ENCODE data around the gene SLC22A12.

The SLC22A12 gene

DNA sequence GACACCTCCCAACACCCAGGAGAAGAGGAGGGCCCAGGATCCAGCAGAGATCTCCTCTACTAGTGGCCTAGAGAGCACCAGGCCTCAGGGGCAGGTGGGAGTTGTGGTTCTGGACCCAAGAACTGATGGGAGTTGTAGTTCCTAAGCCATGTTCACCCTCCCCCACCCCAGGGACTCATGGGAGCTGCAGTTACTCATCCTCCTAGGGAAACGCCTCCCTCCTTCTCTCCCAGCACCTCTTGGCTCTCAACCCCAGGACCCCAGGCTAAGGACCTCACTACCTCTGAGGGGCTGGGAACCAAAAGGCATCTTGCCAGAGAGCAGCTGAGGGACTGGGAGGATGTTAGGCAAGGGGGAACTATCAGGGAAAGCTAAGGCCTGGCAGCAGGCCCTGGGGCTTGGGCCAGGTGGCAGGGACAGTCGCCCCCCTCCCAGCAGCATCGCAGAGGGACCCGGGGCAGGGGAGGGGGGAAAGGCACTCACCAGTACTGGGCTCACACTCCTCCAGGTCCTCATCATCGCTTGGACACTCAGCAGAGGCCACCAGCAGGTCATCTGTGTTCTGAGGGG lies 28.9 kb downstream of the SLC22A12 start:
- peak; percentile 92 for DNase-seq (ENCODE audit: low read depth)
- TF ChIP-seq POLR2A (IDR thresholded peaks at IDR 0.05; ENCODE audit: extremely low read depth, insufficient read length) (peak; percentile 34), MYC (IDR thresholded peaks at IDR 0.05; ENCODE audit: low read depth, low read length) (peak; percentile 90), CTCF (IDR thresholded peaks at IDR 0.05; ENCODE audit: low read depth, low read length) (no peak), MAX (IDR thresholded peaks at IDR 0.05; ENCODE audit: low read depth, low read length) (peak; percentile 72; the same call in 1 of the 2 replicates)
- peak overlapping the region; percentile 44 for H3K4me3 ChIP-seq (ENCODE audit: low read depth, low read length)

- TF ChIP-seq MYC (IDR thresholded peaks at IDR 0.05; ENCODE audit: low read depth, low read length): no peak
- no peak for TF ChIP-seq MAX (IDR thresholded peaks at IDR 0.05; ENCODE audit: low read depth, low read length)
- no peak for TF ChIP-seq CTCF (IDR thresholded peaks at IDR 0.05; ENCODE audit: low read depth, low read length)
- no peak for TF ChIP-seq POLR2A (IDR thresholded peaks at IDR 0.05; ENCODE audit: extremely low read depth, insufficient read length)
- no peak for DNase-seq (ENCODE audit: low read depth)
- no peak overlapping the region for H3K4me3 ChIP-seq (ENCODE audit: low read depth, low read length)
These were observed 29.5 kb downstream of the SLC22A12 start for GRCh38 chr11:64620381-64620971.

- TF ChIP-seq MAX (IDR thresholded peaks at IDR 0.05; ENCODE audit: low read depth, low read length) (no peak), MYC (IDR thresholded peaks at IDR 0.05; ENCODE audit: low read depth, low read length) (no peak), CTCF (IDR thresholded peaks at IDR 0.05; ENCODE audit: low read depth, low read length) (no peak), POLR2A (IDR thresholded peaks at IDR 0.05; ENCODE audit: extremely low read depth, insufficient read length) (no peak)
- no peak overlapping the region for H3K4me3 ChIP-seq (ENCODE audit: low read depth, low read length)
- DNase-seq (ENCODE audit: low read depth): peak; percentile 61
These were observed 30.4 kb downstream of the SLC22A12 start for GRCh38 chr11:64621283-64622019.

DNA sequence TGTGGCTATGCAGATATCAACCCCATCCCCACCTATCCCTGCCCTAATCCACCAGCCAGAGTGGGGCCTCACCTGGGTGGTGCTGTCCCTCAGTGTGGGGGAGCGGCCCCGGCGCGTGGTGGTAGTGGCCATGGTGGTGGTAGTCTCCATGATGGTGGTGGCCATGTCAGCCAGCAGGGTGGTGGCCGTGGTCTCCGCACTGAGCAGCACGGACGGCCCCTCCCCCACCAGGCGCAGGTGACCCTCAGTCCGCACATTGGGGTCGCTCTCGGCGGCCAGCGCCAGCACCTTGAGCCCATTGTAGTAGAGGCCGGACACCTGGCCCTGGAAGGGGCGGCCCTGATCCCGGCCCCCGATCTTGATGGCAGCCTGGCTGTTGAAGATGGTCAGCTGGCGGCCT lies 31.7 kb downstream of the SLC22A12 start:
- TF ChIP-seq POLR2A (IDR thresholded peaks at IDR 0.05; ENCODE audit: extremely low read depth, insufficient read length) (no peak), MYC (IDR thresholded peaks at IDR 0.05; ENCODE audit: low read depth, low read length) (no peak), CTCF (IDR thresholded peaks at IDR 0.05; ENCODE audit: low read depth, low read length) (no peak), MAX (IDR thresholded peaks at IDR 0.05; ENCODE audit: low read depth, low read length) (no peak)
- DNase-seq (ENCODE audit: low read depth): no peak
- no peak overlapping the region for H3K4me3 ChIP-seq (ENCODE audit: low read depth, low read length)

DNA sequence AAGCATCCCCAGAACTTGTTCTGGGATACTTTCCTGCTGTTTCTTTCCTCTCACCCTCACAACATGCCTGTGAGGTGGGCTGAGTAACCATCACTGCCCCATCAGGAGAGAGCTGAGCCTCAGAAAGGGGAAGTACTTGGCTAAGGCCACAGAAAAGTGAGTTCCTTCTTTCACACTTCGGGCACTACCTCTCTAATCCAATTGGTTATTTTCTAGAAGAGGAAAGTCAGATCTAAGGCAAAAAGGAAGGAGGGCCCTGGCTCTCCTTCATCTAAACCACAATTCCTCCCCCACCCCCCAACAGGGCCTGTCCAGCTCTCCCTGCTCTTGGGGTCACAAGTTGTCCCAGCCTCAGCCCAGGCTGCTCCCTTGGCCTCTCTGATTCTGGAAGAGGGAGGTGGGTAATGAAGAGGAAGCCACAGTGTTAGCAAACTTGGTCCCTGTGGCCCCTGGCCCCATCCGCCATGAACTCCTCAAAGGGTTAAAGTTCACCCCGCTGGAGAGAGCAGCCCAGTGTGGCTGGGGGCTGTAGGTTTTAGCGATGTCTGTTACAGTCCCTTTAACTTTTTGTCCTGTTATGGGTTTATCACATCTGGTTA lies 34.0 kb downstream of the SLC22A12 start:
- TF ChIP-seq CTCF (IDR thresholded peaks at IDR 0.05; ENCODE audit: low read depth, low read length) (no peak), POLR2A (IDR thresholded peaks at IDR 0.05; ENCODE audit: extremely low read depth, insufficient read length) (no peak), MAX (IDR thresholded peaks at IDR 0.05; ENCODE audit: low read depth, low read length) (no peak), MYC (IDR thresholded peaks at IDR 0.05; ENCODE audit: low read depth, low read length) (no peak)

More for the DNA sequence above, 34.0 kb downstream of the SLC22A12 start:
- no peak overlapping the region for H3K4me3 ChIP-seq (ENCODE audit: low read depth, low read length)
- DNase-seq (ENCODE audit: low read depth): peak; percentile 93

Measured in NB4 (cell line).